Ovary (tissue), 9 donors: ENCODE measurements around the gene C6orf132. TPM values are rescaled to one million over a fixed set of nuclear protein-coding genes. Genes with fewer than 3 reads are reported as not detected.
"Not testable (repeated sequence)": the region's sequence is repeated elsewhere in the genome, so short reads cannot be mapped to it uniquely, and the experiment has no call there.

ENCODE experiments used
- DNase-seq, 5 donors: peaks; one replicate each; pipeline ENCODE4 v3.0.0-alpha.2; 2019 to 2020
- H3K27ac ChIP-seq, 2 donors: fragments of 200-600 bp; one replicate each; pipeline versions ENCODE4 v1.5.1 to v1.8.0; 2019 to 2022
- H3K27me3 ChIP-seq: fragments of 200-600 bp; one replicate; pipeline ENCODE4 v1.8.0; 2022
- H3K36me3 ChIP-seq: fragments of 200-600 bp; sonication (generic); one replicate; pipeline ENCODE4 v1.5.1; 2019
- H3K4me1 ChIP-seq: one replicate; pipeline ENCODE4 v1.8.1; 2013; ENCODE audit warnings: mild to moderate bottlenecking, moderate library complexity; ENCODE audit not compliant: insufficient read depth
- H3K4me3 ChIP-seq: fragments of 200-600 bp; sonication (generic); one replicate; pipeline ENCODE4 v1.5.1; 2017
- H3K9me3 ChIP-seq, 2 donors: fragments of 200-600 bp in 1 of 2; sonication (generic) in 1 of 2; one replicate each; pipeline versions ENCODE4 v1.5.1 to v1.8.1; 2013 to 2019; ENCODE audit warnings: mild to moderate bottlenecking in 1 of 2, moderate library complexity in 1 of 2
- CTCF ChIP-seq, 3 donors: fragments of 450-650 bp in 2 of 3; fragments of 200-600 bp in 1 of 3; IDR thresholded peaks; one replicate each; pipeline versions ENCODE4 v1.5.1 to v1.8.0; 2016 to 2022; ENCODE audit warnings: antibody characterized with exemption in 3 of 3, mild to moderate bottlenecking in 1 of 3
- EP300 ChIP-seq: sonication (generic); formaldehyde crosslinking; IDR thresholded peaks from one replicate; pipeline ENCODE4 v1.6.1; 2017; ENCODE audit warnings: antibody characterized with exemption
- POLR2A ChIP-seq: fragments of 450-650 bp; IDR thresholded peaks from one replicate; pipeline ENCODE4 v1.6.1; 2017; ENCODE audit warnings: antibody characterized with exemption, mild to moderate bottlenecking, moderate library complexity
- WGBS, 3 donors: extraction: QIAGEN DNeasy Blood & Tissue Kit in 1 of 3; methylation state at CpG; one replicate each; pipeline versions ENCODE4 v1.1.5 to v1.1.7; 2013 to 2017; 5-methylcytosine and 5-hydroxymethylcytosine counted together
- intact Hi-C, 4 donors: fragments of 100-400 bp; cut with DNase I; formaldehyde crosslinking; loops; one replicate each; pipeline versions ENCODE4 v1.11.0 to v1.15.1; 2022 to 2023
- polyA plus RNA-seq, 2 donors: library from polyadenylated mRNA; stranded (reverse); fragments of 200-250 nt in 1 of 2; fragments of 350-450 nt in 1 of 2; fragmentation: Illumina TruSeq in 1 of 2; extraction: RNeasy Lipid Tissue Mini Kit (QIAGEN cat#74804) in 1 of 2; gene quantifications; one replicate each; pipeline ENCODE4 v1.2.3, GENCODE V29; 2013 to 2014
- total RNA-seq, 7 donors: library from RNA; depleted of rRNA in 2 of 7; stranded (reverse); fragments of >200 nt in 2 of 7; fragmentation: NEBNext Ultra II Directional in 3 of 7; extraction: Animal tissue kit (Norgen Biotek cat#: 25700) in 3 of 7; gene quantifications; one replicate each; pipeline versions ENCODE4 v1.1.0 to v1.2.4, GENCODE V29; 2016 to 2023
- donor health status: DM: no; HTN: no; CAD: no; lungs with moderate emphysema.
- donor health status: DM: no; HTN: no; CAD: no.
- donor health status: Bipolar disorder and iron deficiency.
- donor health status: DM: yes; HTN: yes; CAD: no.
- donor health status: DM: no; HTN: no; CAD: no.
- donor health status: DM: yes; HTN: yes; CAD: no.

The C6orf132 gene
- total and polyA plus RNA-seq, 9 donors = 0.05 to 14.1 (median 1.1) TPM

- no peaks in the 10 kb centered on the region for H3K4me1 ChIP-seq
- H3K4me3 ChIP-seq = no peak overlapping the region
- TF ChIP-seq POLR2A (no peak), CTCF (IDR thresholded peaks at IDR 0.05) (no peak), EP300 (no peak)
- no peaks in the 10 kb centered on the region for H3K27me3 ChIP-seq
- 86 to 95% (median 92%) methylated on average over 4 of the region's 4 CpGs for WGBS, 3 donors
- DNase-seq = no peak
- intact Hi-C loops = loop anchor here in 1 of 4 donors (5.0 kb wide), 1 partner anchor 78 kb away; no protein-coding TSS in a partner anchor
- no peaks in the 10 kb centered on the region for H3K9me3 ChIP-seq
- no peak overlapping the region for H3K27ac ChIP-seq
- no peaks in the 10 kb centered on the region for H3K36me3 ChIP-seq
Measured at GRCh38 chr6:42155293-42155692, 12.9 kb upstream of the C6orf132 start.

GRCh38 chr6:42154461-42155209 lies 12.2 kb upstream of the C6orf132 start:
- H3K27me3 ChIP-seq = no peaks in the 10 kb centered on the region
- intact Hi-C loops = loop anchor here in 1 of 4 donors (5.0 kb wide), 1 partner anchor 77 kb away; no protein-coding TSS in a partner anchor
- H3K9me3 ChIP-seq = no peaks in the 10 kb centered on the region
- H3K27ac ChIP-seq = no peak overlapping the region
- no peaks in the 10 kb centered on the region for H3K36me3 ChIP-seq
- H3K4me3 ChIP-seq = no peak overlapping the region
- no peak for DNase-seq
- no peak for TF ChIP-seq EP300
- TF ChIP-seq CTCF (IDR thresholded peaks at IDR 0.05) = no peak
- no peak for TF ChIP-seq POLR2A
- no peaks in the 10 kb centered on the region for H3K4me1 ChIP-seq

GRCh38 chr6:42153921-42154320 lies 11.5 kb upstream of the C6orf132 start:
- intact Hi-C loops = no loop called here
- no peak for DNase-seq

GRCh38 chr6:42152528-42153213 lies 10.3 kb upstream of the C6orf132 start:
- H3K27ac ChIP-seq, H3K36me3 ChIP-seq, intact Hi-C loops, H3K4me1 ChIP-seq, DNase-seq, H3K9me3 ChIP-seq, H3K4me3 ChIP-seq, H3K27me3 ChIP-seq: not testable (repeated sequence)
- 44 to 67% (median 61%) methylated on average over 3 to 4 of the region's 4 CpGs for WGBS, 3 donors

More at GRCh38 chr6:42153921-42154320, 11.5 kb upstream of the C6orf132 start:
- Histone ChIP-seq H3K36me3 (no peaks in the 10 kb centered on the region), H3K27me3 (no peaks in the 10 kb centered on the region), H3K4me3 (no peak overlapping the region), H3K4me1 (no peaks in the 10 kb centered on the region), H3K27ac (no peak overlapping the region), H3K9me3 (no peaks in the 10 kb centered on the region)
- 74 to 78% (median 77%) methylated on average over 5 of the region's 5 CpGs for WGBS, 3 donors
- no peak for TF ChIP-seq CTCF (IDR thresholded peaks at IDR 0.05)
- no peak for TF ChIP-seq EP300
- TF ChIP-seq POLR2A = no peak

- no peaks in the 10 kb centered on the region for H3K9me3 ChIP-seq
- no peak overlapping the region for H3K4me3 ChIP-seq
- TF ChIP-seq EP300 (no peak), POLR2A (no peak), CTCF (IDR thresholded peaks at IDR 0.05) (no peak)
- intact Hi-C loops = no loop called here
- no peaks in the 10 kb centered on the region for H3K4me1 ChIP-seq
- WGBS, 3 donors = 81 to 84% (median 83%) methylated on average over 8 of the region's 8 CpGs
- no peaks in the 10 kb centered on the region for H3K36me3 ChIP-seq
- no peaks in the 10 kb centered on the region for H3K27me3 ChIP-seq
- no peak overlapping the region for H3K27ac ChIP-seq
- DNase-seq = no peak
Measured at GRCh38 chr6:42152024-42152423, 9.6 kb upstream of the C6orf132 start.
